SKM-1 treated with dmso at 0.1 percent for 144 hours (cell line): ENCODE measurements around the gene NDUFV3.
A peak's percentile ranks its signal among the peaks of the same experiment; 100 is the strongest.
"Not testable (repeated sequence)": the region's sequence is repeated elsewhere in the genome, so short reads cannot be mapped to it uniquely, and the experiment has no call there.

ENCODE experiments used
- DNase-seq: peaks from one replicate; lab custom pipeline; 2025; ENCODE audit not compliant: unreplicated experiment; lab: John Stamatoyannopoulos, UW

The NDUFV3 gene

DNA sequence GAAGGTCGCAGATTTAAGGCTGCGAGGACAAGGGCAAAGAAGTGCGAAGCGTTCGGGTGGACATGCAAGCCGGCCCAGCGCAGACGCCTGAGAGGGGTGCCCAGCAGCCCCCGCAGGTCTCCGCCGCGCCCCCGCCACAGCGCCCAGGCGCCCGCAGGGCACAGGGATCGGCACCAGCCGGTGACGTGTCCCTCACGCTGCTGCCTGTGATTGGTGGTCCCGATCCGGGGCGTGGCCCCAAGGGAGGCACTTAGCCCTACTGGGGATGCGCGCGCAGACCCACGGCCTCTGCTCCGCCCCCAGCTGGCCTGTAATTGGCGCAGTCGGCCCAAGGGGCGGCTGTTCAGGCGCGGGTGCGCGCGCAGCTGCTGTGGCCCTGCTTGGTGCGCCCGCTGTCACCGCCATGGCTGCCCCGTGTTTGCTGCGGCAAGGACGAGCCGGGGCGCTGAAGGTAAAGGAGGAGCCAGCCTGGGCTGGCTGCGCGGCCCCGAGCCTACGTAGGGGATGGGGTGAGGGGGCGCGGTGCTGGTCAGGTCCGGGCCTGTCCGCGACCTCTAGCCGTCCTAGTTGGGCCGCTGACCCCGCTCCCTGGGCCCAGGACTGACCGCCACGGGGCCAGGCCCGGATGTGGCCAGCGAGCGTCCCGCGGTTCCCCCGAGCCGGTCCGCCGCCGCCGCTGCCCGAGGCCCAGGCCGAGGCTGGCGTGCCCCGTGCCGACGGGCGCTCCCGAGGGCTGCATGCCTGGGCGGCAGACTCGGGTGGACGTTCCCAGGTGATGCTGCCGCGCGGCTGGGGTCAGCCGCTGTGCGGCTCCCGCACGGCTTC, at the start of gene NDUFV3:
Gene NDUFV3 (plus strand): TSS at position 379 of the 825 bp plus-strand sequence. CDS start 25 bp downstream, at position 404.
- DNase-seq, result peak; percentile 97

DNA sequence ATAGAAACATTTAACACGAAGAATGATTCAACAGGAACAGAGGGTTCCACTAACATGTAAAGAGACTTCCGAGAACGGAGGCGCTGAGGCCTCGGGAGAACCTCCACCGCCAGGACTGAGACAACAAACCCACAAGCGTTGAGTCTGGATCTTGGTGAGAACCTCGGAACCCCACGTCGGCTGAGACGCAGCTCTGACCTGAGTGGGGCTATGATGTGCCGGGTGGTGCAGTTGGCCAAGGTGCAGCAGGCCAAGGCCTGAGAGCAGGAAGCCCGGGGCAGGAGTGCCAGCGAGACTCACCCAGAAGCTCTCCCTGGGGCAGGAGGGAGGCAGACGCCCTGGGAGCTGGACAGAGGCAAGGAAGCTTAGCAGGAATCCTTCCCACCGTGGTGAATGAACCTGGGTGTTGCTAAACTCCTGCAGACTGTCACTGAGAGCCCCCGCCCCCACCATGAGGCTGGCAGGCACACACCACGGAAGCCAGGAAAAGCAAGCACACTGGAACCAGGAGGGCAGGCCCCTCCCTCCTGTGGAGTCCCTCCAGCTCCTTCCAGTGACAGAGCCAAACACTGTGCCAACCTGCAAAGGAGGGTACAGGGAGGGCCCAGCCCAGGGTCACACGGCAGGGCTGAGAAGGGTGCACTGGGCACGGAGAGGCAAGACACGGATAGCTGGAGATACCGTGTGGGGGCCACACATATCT, 48.5 kb upstream of the NDUFV3 start:
- DNase-seq, result no peak

DNA sequence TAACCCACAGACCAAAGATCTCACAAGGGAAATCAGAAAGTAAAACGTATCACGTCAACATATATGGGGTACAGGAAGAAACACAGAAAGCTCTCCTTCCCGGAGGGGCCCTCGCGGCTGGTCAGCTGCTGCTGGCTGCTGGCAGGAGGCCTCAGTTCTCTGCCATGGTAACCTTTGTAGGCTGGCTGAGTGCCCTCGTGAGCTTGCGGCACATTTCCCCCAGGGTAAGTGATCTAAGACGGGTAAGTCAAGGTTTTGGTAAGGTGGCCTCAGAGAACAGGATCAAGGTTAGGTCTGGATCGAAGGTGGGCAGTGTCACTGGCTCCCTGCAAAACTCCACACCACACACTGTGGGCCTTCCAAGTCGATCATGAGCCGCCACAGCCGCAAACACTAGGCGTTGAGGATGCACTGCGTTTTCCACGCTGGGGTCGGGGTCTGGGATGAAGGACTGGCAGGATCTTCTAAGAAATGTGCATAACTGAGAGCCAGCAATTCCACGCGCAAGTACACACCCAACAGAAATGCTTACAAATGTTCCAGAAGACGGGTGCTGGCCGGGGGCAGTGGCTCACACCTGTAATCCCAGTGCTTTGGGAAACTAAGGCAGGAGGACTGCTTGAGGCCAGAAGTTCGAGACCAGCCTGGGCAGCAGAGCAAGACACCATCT, 47.7 kb upstream of the NDUFV3 start:
- no peak for DNase-seq

DNA sequence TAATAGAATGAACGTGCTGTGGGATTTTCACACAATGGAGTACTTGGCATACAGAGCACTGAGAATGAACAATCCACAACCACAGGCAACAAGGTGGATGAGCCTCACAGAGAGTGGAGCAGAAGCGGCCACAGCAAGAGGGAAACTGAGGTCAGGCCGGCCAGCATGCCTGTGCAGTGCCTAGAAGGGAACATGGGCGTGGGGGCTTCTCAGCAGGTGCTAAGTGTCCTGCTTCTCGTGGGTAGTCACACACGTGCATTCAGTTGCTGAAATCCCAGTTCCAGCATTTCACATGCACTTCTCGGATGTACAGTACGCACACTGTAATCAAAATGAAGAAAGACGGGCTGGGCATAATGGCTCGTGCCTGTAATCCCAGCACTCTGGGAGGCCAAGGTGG, 46.9 kb upstream of the NDUFV3 start:
- DNase-seq, result no peak

DNA sequence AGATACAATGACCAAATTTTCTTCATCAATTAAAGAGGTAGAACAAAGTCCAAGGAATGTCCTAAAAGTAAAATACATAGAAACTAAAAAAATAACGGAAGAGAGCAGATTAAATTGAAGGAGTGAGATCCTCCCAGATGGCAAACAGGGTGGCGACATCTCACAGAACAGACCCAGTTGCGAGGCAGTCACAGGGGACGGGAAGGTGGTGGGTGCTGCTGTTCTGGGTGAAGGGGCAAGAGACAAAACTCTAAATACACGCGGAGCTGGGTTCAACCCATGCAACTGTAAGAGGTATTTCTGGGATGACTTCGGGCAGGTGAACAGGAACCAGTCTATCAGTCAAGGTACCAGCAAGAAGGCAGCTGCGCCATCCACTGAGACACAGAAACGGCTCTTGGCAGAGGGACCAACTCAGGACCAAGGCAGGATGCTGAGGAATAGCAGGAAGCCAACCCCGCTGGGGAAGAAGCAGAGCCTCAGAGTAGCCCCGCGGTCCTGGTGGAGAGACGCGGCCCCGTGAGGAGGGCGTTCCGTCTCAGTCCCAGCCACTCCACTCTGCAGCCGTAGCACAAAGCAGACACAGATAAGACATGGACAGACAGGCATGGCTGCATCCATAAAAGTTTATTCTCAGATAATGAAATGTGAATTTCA, 45.9 kb upstream of the NDUFV3 start:
- no peak for DNase-seq

DNA sequence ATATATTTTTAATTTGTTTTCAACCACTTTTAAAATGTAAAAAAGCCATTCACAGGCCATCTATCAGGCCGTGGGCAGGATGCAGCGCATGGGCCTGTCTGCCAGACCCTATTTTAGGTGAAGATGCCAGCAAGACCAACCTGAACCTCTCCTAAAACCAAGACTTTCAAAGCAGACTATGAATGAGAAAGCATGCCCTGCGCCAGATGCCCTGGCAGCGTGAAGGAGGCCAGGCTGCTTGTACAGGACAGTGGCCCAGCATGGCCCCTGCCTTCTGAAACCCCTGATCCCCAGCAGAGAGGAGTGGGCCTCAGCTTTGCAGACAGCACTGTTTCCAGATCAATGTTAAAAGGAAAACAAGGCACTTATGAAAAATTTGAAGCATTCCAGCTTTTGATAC, 45.4 kb upstream of the NDUFV3 start:
- no peak for DNase-seq

DNA sequence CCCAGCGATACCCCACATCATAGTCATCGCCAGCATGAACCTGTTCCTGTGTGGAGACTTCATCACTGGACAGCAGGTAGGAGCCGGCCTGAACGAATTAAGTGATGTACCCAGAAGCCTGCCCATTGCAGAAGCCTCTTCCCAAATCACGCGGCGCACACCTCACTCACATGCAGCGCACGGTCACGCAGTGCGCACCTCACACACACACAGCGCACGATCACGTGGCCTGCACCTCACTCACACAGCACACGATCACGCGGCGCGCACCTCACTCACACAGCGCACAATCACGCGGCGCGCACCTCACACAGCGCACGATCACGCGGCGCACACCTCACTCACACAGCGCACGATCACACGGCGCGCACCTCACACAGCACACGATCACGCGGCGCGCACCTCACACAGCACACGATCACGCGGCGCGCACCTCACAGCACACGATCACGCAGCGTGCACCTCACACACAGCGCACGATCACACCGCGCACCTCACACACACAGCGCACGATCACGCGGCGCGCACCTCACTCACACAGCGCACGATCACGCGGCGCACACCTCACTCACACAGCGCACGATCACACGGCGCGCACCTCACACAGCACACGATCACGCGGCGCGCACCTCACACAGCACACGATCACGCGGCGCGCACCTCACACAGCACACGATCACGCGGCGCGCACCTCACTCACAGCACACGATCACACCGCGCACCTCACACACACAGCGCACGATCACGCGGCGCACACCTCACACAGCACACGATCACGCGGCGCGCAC, 44.8 kb upstream of the NDUFV3 start:
- DNase-seq, result not testable (repeated sequence)

DNA sequence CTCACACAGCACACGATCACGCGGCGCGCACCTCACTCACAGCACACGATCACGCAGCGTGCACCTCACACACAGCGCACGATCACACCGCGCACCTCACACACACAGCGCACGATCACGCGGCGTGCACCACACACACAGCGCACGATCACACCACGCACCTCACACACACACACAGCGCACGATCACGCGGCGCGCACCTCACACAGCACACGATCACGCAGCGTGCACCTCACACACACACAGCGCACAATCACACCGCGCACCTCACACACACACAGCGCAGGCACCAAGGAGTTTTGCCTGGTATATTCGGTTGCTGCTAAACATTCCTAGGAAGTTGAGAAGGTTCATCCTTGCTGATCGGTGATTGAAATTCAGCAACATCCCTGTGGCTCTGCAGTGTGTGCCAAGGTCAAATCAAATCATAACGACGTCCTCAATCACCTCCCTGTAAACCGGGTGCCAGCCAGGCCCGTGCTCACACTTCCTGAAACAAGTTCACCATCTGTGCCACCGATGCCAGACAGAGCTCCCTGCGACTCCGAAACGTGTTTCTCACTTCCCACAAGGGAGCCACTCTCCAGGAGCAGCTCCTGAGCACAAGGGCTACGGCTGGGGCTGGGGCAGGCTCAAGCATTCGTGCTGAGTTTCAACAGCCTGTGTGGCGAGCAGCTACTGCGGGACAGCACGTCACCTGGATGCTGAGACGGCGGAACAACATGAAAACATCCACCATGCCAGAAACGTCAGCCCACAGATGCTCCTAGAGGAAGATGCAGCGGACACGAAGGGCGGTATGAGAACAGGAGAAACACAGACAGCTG, 44.0 kb upstream of the NDUFV3 start:
- no peak for DNase-seq

DNA sequence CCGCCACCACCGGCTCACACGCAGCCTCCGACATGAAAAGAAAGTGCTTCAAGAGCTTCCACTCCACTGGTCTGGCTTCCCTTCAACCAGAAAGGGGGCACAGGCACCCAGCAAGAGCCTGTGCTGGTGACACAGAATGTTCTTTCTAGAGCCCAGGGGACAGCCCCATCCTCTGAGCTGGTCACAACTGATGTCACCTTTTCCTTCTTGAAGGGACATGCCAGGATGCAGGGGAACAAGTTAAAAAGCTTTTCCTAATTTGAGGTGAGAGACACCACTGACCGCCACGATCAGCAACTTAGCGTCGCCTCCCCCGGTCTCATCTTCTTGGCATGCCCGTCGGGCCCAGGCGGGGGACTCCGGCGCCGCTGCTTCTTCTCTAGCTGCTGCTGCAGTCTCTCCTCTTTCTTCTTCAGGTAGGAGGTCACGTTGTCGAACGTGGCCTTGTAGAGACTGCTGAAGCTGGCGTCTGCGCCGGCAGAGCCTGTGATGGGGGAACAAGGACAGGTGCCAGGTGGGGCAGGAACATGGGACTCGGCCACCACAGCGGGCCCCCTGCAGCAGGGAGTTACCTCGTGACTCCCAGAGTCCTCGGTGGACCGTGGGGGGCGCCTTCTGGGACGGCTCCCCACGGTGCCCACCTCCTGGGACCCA, 43.2 kb upstream of the NDUFV3 start:
- no peak for DNase-seq

DNA sequence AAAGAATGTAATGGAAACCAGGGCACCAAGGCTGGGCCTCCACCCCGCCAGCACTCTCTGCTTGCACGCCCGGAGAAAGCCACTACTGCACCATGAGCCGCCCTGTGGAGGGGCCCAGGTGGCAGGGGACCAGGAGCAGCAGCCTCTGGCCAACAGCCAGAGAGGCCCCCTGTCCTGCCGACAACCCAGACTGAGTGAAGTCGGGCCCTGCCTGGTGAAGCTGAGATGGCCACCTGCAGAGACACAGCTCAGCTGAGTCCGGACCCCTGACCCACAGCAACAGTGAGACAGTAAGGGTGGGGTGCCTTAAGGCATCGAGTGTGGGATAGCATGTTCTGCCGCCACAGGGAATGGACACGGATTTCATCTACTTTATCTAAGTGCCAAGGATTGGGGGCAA, 42.6 kb upstream of the NDUFV3 start:
- DNase-seq, result no peak

DNA sequence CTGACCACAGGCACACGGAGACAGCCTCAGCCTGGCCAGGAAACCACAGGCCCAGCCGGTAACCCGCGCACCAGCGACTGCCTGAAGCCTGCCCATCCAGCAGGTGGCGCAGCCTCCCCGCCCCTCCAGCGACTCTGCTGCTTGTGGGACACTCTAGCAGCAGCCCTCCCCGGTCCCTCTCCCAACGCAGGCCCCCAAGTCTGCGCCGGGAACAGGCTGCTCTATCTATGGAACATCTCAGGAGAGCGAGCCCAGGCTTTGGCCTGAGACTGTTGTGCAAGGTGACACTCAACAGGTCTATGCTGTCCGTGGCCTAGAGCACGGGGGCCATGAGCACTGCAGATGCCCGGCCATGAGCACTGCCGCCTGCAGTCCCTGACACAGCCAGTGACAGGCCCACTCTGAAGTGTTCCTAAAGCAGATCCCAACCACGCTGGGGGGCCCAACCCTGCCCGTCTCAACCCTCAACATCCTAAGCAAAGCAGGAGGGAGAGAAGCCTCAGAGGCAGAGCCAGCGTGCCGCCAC, 42.2 kb upstream of the NDUFV3 start:
- DNase-seq, result peak; percentile 18

DNA sequence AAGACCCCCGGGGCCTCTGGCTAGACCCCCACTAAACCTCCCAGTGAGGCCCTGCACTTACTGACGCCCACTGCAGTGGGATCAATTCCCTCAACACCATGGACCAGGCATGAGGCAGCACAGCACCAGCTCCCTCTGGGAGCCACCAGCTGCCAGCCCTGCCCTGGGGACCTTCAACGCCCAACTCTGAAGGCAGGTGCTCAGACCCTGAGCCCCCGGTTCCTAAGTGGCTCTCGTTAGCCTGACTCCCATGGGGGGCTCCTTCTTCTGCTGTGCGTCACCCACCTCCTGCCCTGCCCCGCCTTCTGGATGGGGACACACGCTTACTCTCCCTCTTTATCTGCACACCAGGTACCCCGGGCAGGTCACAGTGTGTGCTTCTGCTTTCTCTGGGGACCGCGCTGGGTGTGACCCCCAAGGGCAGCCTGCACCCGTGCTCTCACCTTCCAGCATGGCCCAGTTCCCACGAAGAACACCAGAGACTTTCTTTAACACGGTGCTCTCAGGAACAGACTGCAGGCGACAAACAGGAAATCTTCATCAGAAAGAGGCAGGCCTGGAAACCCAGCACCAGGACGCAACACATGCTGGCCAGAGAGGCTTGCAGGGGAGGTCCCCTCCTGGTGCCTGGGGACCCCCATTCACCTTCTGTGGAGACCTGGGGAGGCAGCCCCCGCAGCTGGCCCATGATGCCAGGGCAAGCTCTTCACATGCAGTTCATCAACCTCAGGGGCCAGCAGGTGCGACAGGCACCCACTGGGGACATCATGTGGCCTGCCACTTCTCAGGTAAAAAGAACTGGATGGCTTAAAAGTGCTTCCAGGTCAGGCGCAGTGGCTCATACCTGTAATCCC, 41.1 kb upstream of the NDUFV3 start:
- no peak for DNase-seq

DNA sequence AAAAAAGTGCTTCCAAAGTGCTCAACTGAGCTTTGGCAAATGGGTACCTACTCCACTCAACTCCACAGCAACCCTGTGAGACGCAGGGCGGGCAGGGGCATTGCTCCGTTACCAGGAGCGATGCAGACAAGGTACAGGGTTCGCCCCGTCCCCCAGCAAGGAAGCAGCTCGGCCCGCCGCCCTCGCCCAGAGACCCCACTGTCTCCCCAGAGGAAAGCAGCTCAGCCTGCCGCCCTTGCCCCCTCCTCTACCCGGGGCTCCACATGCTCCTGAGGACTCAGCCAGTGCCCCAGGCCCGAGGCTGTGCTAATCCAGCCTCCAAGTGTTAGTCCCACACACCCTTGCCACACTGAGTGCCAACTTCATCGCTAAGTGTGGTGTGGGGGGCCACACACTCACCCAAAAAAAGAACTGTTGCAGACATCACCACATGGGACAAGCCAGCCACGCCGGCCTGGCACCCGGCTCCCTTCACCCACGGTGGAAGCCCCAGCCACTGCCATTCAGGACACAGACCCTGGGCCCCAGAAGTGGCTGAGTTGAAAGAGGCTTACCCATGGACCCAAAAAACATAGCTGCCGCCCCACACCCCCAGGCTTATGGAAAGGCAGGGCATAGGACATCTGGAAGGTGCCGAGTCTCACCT, 40.1 kb upstream of the NDUFV3 start:
- DNase-seq, result no peak

DNA sequence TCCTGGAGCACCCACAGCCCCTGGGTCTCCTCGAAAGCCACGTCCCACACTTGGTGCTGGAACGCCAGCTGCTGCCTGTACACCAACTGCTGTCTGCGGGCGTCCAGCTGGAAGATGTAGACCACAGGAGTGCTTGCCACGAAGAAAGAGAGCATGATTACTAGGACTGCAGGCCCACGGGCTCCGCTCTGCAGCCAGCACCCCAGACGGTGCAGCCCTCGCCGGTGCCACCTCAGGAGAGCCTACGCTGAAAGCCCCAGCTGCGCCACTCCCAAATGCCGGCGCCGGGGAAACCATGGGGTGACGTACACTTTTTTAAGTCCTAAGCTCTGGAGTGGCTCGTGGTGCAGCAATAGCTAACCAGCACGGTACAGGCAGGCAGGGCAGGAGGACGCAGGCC, 39.5 kb upstream of the NDUFV3 start:
- no peak for DNase-seq

DNA sequence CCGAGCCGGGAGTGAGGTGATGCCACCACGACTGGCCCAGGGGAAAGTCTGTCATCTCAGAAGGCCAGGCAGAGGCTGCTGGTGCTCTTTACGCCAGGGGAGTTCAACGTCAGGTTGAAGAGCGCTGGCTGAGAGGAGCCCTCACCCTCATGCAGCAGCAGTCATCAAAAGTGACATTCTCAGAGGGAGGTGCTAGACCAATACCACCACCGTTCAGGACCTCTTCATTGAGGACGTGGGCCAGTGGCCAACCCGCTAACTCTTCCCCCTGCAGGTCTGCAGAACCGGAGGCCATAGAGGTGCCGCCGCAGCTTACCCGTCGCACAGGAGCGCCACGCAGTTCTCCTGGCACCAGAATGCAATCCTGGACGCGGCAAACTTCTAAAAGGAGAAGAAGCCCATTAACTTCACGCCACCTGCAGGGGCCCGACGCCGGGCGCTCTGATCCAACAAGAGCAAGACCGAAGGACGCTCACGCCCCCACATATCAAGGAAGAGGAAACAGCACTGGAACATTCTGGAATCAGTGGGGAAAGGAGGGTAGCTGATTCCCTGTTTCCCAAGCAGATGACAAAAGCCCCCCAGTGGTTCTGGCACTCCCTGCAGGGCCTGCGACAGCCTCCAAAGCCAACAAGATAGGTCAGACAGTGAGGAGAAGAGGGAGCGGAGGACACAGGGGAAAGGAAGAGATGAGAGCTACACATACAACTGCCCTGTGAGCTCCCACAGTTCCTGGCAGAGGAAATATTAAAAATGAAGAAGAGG, 38.7 kb upstream of the NDUFV3 start:
- DNase-seq, result no peak

DNA sequence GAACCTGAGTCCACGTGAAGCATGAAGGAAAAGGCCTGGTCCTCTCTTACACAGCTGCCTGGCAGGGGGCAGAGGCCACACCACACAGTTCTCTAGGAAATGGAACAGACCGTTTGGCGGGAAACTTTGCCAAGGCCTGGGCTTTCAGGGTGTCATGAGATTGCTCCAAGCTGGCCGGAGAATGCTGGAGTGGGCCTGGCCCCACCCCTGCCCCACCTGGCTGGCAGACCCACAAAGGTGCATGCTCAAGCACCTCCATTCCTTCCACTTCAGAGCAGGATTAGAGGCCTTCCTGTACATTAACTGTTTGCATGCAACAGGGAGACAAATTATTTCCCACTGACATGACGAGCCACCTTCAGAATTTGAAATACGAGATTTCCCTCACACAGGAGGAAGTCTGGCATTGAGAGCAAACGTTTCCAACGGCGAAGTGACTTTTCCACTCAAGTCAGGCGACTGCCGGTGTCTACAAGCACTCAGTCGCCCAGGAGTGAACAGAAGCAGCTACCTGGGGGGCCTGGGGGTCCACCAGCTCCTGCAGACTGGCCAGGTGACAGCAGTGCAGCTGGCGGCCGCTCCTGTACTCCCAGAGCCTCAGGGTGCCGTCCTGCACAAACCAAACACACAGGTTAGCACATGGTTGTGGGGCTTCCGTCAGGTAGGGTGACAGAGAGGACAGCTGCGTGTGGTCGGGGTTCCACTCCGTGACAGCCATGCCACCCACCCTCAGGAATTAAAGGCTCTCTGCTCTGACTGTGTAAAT, 37.8 kb upstream of the NDUFV3 start:
- DNase-seq, result no peak
